ENCODE measurements around the gene SERPINA1. TPM values are rescaled to one million over a fixed set of nuclear protein-coding genes. Genes with fewer than 3 reads are reported as not detected.

SERPINA1 gene
- total and polyA plus RNA-seq, 10 of the 15 experiments (the other 5 are each of a cell fraction or from before 2014, with no cell fraction given): 0.16 to 6.6 (median 0.53) TPM

DNA sequence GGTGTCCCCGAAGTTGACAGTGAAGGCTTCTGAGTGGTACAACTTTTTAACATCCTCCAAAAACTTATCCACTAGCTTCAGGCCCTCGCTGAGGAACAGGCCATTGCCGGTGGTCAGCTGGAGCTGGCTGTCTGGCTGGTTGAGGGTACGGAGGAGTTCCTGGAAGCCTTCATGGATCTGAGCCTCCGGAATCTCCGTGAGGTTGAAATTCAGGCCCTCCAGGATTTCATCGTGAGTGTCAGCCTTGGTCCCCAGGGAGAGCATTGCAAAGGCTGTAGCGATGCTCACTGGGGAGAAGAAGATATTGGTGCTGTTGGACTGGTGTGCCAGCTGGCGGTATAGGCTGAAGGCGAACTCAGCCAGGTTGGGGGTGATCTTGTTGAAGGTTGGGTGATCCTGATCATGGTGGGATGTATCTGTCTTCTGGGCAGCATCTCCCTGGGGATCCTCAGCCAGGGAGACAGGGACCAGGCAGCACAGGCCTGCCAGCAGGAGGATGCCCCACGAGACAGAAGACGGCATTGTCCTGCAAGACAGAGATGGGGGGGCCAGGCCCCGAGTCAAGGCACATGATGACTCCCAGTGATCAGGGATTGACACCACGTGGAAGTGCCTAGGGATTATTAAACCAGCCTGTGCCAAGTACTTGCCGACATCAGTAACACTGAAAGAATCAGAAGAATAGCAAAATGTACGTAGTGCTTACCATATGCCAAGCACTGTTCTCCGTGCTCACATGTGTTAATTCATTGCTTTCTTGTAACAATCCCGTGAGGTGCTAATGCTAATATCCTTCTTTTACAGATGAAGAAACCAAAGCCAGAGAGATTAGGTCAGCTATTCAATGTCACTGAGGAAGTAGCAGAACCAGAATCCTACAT is 5.4 kb downstream of the SERPINA1 start:
- Histone ChIP-seq H3K27ac (ENCODE audit: control insufficient read depth, insufficient read depth) (no peak overlapping the region), H3K9ac (ENCODE audit: control insufficient read depth, insufficient read depth, low read length) (no peak overlapping the region), H3K27me3 (replicated peaks in 1 of 2; ENCODE audit: control insufficient read depth in 2 of 2, insufficient read depth in 2 of 2, low read length in 1 of 2) (no peaks in the 10 kb centered on the region), H3K4me2 (ENCODE audit: control insufficient read depth, insufficient read depth) (no peak overlapping the region), H3K9me3 (replicated peaks; ENCODE audit: control insufficient read depth, insufficient read depth, low read length) (no peaks in the 10 kb centered on the region), H3K36me3 (ENCODE audit: control insufficient read depth in 2 of 2, insufficient read depth in 2 of 2, low read length in 1 of 2) (no peaks in the 10 kb centered on the region), H3K4me1 (ENCODE audit: control insufficient read depth, insufficient read depth, low read length) (no peaks in the 10 kb centered on the region), H2AFZ (ENCODE audit: control insufficient read depth, low read depth, low read length) (no peak overlapping the region), H4K20me1 (ENCODE audit: control insufficient read depth, insufficient read depth) (no peaks in the 10 kb centered on the region), H3K79me2 (ENCODE audit: control insufficient read depth, insufficient read depth, low read length) (no peaks in the 10 kb centered on the region), H3K4me3 (no peak overlapping the region)
- ChIA-PET SMC1A (ENCODE audit: uncharacterized antibody, unreplicated experiment) (no interaction called here), POLR2A (no interaction called here), RAD21 (ENCODE audit: unreplicated experiment) (no interaction called here), CTCF (interaction anchor here (0.8 kb wide), 1 partner anchor 173 kb away, joined by 3 read pairs; no protein-coding TSS in a partner anchor)
- FAIRE-seq (no peak), ATAC-seq (no peak), DNase-seq (ENCODE audit: low read depth, low spot score) (no peak)
- 45% methylated on average over 18 of the region's 18 CpGs for WGBS (ENCODE audit: insufficient coverage, insufficient replicate concordance, low lambda C conversion rate, missing lambda C conversion rate)
- in situ Hi-C loops (cut with MboI): no loop called here
- TF ChIP-seq, protein P1, sequence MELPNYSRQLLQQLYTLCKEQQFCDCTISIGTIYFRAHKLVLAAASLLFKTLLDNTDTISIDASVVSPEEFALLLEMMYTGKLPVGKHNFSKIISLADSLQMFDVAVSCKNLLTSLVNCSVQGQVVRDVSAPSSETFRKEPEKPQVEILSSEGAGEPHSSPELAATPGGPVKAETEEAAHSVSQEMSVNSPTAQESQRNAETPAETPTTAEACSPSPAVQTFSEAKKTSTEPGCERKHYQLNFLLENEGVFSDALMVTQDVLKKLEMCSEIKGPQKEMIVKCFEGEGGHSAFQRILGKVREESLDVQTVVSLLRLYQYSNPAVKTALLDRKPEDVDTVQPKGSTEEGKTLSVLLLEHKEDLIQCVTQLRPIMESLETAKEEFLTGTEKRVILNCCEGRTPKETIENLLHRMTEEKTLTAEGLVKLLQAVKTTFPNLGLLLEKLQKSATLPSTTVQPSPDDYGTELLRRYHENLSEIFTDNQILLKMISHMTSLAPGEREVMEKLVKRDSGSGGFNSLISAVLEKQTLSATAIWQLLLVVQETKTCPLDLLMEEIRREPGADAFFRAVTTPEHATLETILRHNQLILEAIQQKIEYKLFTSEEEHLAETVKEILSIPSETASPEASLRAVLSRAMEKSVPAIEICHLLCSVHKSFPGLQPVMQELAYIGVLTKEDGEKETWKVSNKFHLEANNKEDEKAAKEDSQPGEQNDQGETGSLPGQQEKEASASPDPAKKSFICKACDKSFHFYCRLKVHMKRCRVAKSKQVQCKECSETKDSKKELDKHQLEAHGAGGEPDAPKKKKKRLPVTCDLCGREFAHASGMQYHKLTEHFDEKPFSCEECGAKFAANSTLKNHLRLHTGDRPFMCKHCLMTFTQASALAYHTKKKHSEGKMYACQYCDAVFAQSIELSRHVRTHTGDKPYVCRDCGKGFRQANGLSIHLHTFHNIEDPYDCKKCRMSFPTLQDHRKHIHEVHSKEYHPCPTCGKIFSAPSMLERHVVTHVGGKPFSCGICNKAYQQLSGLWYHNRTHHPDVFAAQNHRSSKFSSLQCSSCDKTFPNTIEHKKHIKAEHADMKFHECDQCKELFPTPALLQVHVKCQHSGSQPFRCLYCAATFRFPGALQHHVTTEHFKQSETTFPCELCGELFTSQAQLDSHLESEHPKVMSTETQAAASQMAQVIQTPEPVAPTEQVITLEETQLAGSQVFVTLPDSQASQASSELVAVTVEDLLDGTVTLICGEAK (IDR thresholded peaks at IDR 0.05; ENCODE audit: borderline replicate concordance): no peak
- no peak for TF ChIP-seq TAF1 (IDR thresholded peaks at IDR 0.05; ENCODE audit: borderline replicate concordance, low read depth, low read length)
- TF ChIP-seq NFIC (IDR thresholded peaks at IDR 0.05; ENCODE audit: low read depth, low read length): no peak
- no peak for TF ChIP-seq ATF7 (IDR thresholded peaks at IDR 0.05; ENCODE audit: low read depth)
- TF ChIP-seq ETV6 (conservative IDR thresholded peaks at IDR 0.05 in 1 of 2, IDR thresholded peaks at IDR 0.05 in 1 of 2; ENCODE audit: borderline replicate concordance in 1 of 2, low read depth in 1 of 2): no peak
- TF ChIP-seq, protein P2, sequence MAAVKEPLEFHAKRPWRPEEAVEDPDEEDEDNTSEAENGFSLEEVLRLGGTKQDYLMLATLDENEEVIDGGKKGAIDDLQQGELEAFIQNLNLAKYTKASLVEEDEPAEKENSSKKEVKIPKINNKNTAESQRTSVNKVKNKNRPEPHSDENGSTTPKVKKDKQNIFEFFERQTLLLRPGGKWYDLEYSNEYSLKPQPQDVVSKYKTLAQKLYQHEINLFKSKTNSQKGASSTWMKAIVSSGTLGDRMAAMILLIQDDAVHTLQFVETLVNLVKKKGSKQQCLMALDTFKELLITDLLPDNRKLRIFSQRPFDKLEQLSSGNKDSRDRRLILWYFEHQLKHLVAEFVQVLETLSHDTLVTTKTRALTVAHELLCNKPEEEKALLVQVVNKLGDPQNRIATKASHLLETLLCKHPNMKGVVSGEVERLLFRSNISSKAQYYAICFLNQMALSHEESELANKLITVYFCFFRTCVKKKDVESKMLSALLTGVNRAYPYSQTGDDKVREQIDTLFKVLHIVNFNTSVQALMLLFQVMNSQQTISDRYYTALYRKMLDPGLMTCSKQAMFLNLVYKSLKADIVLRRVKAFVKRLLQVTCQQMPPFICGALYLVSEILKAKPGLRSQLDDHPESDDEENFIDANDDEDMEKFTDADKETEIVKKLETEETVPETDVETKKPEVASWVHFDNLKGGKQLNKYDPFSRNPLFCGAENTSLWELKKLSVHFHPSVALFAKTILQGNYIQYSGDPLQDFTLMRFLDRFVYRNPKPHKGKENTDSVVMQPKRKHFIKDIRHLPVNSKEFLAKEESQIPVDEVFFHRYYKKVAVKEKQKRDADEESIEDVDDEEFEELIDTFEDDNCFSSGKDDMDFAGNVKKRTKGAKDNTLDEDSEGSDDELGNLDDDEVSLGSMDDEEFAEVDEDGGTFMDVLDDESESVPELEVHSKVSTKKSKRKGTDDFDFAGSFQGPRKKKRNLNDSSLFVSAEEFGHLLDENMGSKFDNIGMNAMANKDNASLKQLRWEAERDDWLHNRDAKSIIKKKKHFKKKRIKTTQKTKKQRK (IDR thresholded peaks at IDR 0.05; ENCODE audit: low read depth, low read length): no peak
- no peak for TF ChIP-seq TCF3 (IDR thresholded peaks at IDR 0.05; ENCODE audit: borderline replicate concordance, insufficient read depth, low read depth, low read length)
- no peak for TF ChIP-seq CREM (IDR thresholded peaks at IDR 0.05; ENCODE audit: low read depth)
- TF ChIP-seq, protein P3, sequence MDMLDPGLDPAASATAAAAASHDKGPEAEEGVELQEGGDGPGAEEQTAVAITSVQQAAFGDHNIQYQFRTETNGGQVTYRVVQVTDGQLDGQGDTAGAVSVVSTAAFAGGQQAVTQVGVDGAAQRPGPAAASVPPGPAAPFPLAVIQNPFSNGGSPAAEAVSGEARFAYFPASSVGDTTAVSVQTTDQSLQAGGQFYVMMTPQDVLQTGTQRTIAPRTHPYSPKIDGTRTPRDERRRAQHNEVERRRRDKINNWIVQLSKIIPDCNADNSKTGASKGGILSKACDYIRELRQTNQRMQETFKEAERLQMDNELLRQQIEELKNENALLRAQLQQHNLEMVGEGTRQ (IDR thresholded peaks at IDR 0.05; ENCODE audit: borderline replicate concordance, low read depth, low read length): no peak
- TF ChIP-seq, protein P4, sequence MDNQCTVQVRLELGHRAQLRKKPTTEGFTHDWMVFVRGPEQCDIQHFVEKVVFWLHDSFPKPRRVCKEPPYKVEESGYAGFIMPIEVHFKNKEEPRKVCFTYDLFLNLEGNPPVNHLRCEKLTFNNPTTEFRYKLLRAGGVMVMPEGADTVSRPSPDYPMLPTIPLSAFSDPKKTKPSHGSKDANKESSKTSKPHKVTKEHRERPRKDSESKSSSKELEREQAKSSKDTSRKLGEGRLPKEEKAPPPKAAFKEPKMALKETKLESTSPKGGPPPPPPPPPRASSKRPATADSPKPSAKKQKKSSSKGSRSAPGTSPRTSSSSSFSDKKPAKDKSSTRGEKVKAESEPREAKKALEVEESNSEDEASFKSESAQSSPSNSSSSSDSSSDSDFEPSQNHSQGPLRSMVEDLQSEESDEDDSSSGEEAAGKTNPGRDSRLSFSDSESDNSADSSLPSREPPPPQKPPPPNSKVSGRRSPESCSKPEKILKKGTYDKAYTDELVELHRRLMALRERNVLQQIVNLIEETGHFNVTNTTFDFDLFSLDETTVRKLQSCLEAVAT (IDR thresholded peaks at IDR 0.05): no peak
- intact Hi-C loops (cut with micrococcal nuclease; ENCODE audit: unreplicated experiment): no loop called here
- no TSS peak for BruUV-seq (replicated peaks)
